HG02571 (cell line): Measurements from ENCODE around the gene IGFL2.
"Not testable (repeated sequence)": the region's sequence is repeated elsewhere in the genome, so short reads cannot be mapped to it uniquely, and the experiment has no call there.

Source experiments
- ATAC-seq: cut with Tn5 transposase; IDR thresholded peaks from one replicate; pipeline ENCODE4 v1.9.1; 2021; ENCODE audit warnings: mild to moderate bottlenecking, moderate library complexity; ENCODE audit not compliant: unreplicated experiment

The IGFL2 gene

GRCh38 chr19:46186717-46187101, 38.7 kb downstream of the IGFL2 start:
- no peak for ATAC-seq

DNA sequence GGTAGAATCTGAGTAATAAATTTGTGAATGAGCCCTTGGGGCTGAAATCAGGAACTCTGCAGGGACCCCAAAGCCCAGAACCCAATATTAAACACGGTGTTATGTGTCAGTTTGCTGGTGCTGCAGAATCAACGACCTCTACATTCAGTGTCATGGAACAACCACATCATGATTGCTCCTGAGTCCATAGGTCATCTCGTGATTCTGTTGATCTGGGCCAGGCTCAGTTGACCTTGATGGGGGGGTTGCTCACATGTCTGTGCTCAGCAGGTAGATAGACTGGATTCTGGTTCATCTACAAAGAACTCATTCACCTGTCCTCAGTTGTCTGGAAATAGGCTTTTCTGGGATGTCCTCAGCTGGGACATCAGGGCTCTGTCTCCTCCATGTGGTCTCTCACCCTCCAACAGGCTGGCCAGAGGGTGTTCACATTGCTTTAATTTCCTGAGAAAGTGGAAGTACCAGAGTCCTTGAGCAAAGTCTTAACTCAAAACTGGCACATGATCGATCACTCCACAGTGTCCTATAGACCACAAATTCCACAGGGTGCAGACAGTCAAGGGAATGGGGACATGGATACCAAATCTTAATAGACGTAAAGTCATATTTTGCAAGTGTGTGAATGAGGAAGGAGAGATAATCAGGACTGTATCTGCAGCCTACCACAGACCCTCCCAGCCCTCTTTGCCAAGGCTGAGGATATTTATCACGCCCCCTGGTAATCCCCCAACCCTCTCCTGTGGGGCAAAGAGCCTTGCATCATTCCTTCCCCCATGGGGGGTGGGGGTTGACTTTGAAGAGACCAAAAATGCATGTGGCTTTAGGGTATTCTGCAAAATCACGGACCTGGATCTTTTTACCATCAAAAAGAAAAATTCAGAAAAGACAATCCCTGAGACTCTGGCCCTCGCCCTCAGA, 42.2 kb downstream of the IGFL2 start:
- ATAC-seq: no peak

- ATAC-seq: no peak
Observed at GRCh38 chr19:46191356-46191755, 43.3 kb downstream of the IGFL2 start.

DNA sequence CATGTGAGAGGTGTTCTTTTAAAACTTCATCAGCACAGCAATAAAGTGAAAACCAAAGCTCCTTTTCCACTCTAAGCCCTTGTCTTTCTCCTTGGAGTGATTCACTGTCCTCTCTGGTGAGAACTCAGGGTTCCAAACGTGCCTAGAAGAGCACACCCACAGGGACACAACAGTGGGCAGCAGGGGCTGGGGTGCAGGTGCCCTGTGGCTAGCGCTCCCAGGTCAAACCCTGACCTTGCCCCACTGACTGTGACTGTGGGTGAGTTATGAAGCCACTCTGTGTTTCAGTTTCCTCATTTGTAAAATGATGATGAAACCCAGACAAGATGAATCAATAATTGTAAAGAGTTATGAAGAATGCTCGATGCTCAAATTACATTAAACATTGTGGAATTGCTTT, 43.9 kb downstream of the IGFL2 start:
- no peak for ATAC-seq

- ATAC-seq: not testable (repeated sequence)
Observed at GRCh38 chr19:46192626-46192991, 44.6 kb downstream of the IGFL2 start.

DNA sequence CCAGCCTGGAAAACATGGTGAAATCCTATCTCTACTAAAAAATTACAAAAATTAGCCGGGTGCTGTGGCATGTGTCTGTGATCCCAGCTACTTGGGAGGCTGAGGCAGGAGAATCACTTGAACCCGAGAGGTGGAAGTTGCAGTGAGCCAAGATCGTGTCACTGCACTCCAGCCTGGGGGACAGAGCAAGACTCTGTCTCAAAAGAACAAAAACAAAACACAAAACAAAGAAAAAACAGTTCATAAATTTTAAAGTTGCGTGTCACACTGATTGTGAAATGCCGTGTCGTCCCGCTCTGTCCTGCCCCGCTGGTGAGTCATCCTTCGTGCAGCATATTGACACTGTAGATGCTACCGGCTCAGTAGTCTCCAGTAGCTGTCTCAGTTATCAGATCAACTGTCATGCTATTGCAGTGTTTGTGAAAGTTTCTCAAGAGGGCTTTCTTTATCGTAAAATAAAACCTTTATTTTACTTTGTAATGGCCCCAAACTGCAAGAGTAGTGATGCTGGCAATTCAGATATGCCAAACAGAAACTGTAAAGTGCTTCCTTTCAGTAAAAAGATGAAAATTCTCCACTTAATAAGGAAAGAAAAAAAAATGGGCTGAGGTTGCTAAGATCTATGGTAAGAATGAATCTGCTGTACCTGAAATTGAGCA, 45.1 kb downstream of the IGFL2 start:
- no peak for ATAC-seq

- no peak for ATAC-seq
Observed at GRCh38 chr19:46193678-46194077, 45.6 kb downstream of the IGFL2 start.

DNA sequence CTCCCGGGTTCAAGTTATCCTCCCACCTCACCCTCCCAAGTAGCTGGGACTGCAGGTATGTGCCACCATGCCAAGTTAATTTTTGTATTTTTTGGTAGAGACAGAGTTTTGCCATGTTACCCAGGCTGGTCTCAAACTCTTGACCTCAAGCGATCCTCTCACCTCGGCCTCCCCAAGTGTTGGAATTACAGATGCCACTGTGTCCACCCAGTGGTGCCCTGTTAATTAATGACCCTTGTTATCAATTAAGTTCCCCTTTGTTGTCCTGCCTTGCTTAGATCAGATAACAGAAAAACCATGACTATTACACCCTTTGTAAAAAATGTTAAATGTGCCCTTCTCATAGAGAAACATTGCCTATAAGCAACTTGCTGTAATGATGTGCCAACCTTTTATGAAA, 47.1 kb downstream of the IGFL2 start:
- no peak for ATAC-seq

- not testable (repeated sequence) for ATAC-seq
Observed at GRCh38 chr19:46195919-46196318, 47.9 kb downstream of the IGFL2 start.

DNA sequence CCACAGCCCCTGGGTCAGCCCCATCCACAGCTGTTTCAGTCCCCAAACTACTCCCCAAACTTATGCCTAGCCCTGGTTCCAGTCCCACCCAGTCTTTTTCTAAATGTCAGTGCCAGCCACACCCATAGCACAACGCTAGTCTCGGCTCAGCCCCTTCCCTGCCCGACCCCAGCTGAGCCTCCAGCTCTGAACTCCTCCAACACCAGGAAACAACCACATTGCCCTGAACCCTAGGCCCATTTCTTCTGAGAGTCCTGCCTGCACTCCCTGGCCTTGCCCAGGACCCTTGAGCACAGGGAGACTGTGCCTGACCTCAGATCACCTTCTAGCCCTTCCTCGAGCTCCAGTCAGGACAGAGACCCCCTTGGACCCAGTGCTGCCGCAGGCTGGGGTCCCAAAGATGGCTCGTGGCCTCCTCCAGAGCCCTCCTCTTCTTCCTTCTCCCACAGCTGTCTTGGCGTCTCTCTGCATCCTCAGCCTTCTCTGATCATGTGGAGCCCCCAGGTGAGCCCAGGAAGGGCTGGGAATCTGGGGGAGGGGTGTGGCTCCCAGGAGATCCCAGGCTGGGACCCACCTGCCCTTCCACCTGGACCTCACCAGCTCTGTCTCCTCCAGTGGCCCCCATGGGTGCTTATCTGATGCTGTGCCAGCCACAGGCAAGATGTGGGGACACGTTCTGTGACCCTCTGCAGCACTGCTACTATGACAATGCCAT, 48.5 kb downstream of the IGFL2 start:
- ATAC-seq: no peak

GRCh38 chr19:46197314-46198070, 49.5 kb downstream of the IGFL2 start:
- ATAC-seq: no peak

DNA sequence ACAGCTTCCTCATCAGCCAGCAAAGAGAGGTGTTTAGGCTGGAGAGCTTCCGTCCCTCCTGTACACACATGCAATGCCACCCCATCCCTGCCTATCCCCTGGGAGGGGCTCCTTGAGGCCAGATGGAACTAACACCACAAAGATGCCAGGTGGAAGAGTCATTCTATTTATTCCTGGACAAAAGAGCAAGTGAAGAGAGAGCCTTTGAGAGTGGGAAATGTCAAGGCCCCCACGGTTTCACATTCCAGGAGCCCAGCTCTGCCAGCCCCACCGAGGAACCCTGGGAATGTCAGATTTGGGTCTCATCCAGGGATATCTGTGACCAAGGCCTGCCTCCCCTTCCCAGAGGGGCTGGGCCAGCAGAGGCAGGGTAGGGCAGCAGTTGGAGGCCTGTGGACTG, 50.7 kb downstream of the IGFL2 start:
- no peak for ATAC-seq

- ATAC-seq: no peak
Observed at GRCh38 chr19:46201454-46202310, 53.6 kb downstream of the IGFL2 start.

DNA sequence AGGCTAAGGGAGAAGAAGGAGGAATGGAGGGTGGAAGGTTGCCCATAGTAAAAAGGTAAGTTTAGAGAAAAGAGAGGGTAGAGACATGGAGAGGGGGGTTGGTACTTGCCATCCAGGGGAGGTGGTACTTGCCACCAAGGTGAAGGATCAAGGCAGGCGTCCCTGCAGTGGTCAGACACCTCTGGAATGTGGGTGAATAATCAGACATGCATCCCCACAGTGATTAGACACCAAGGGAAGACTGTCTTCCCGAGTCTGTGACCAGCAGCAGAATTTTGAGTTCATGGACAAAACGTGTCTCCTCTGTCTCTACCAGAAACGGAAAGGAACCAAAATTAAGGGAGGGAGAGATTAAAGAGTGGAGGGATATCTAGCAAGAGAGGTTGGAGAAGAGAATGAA, 54.4 kb downstream of the IGFL2 start:
- ATAC-seq: no peak

- no peak for ATAC-seq
Observed at GRCh38 chr19:46202872-46203860, 55.1 kb downstream of the IGFL2 start.

DNA sequence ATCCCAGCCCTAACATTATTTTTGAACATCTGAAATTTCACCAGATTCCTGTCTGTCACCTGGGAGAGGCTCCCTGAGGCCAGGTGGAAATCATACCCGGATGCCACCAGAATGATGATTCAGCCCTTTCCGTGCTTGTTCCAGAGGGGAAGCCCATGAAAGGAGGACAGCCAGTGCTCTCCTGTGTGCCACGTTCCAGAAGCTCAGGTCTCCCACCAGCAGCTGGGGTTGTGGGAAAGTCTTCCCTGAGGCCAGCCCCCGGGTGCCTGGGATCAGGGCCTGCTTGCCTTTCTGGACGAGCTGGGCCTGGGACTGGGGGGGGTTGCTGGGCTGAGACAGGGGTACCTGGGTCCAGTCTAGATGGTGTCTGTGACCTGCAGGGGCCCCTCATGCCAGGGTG, 56.0 kb downstream of the IGFL2 start:
- ATAC-seq: no peak

GRCh38 chr19:46205183-46205984, 57.3 kb downstream of the IGFL2 start:
- no peak for ATAC-seq

DNA sequence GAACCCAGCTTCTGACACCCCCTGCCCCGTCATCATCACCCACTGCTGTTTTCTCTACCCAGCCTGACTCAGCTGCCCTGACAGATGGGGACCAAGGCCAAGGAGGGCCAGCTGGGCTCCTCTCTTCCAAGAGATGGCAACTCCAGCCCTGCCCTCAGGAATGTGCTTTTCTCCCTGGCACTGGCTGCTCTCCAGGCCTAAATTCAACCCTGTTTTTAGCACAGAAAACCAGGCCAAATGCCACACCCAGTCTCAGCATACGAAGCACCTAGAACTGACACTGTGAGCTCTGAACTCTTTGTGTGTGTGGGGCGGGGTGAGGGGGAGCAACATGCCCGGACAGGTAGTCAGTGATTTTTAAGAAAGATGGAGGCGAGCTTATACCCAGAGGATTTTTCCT, 58.1 kb downstream of the IGFL2 start:
- ATAC-seq: no peak
